NAMALWA (cell line): Measurements from ENCODE around the gene DALRD3.

Source experiments
- DNase-seq: peaks from one replicate; pipeline ENCODE4 v3.0.0-alpha.2; 2015; ENCODE audit warnings: low spot score

DALRD3 gene

DNA sequence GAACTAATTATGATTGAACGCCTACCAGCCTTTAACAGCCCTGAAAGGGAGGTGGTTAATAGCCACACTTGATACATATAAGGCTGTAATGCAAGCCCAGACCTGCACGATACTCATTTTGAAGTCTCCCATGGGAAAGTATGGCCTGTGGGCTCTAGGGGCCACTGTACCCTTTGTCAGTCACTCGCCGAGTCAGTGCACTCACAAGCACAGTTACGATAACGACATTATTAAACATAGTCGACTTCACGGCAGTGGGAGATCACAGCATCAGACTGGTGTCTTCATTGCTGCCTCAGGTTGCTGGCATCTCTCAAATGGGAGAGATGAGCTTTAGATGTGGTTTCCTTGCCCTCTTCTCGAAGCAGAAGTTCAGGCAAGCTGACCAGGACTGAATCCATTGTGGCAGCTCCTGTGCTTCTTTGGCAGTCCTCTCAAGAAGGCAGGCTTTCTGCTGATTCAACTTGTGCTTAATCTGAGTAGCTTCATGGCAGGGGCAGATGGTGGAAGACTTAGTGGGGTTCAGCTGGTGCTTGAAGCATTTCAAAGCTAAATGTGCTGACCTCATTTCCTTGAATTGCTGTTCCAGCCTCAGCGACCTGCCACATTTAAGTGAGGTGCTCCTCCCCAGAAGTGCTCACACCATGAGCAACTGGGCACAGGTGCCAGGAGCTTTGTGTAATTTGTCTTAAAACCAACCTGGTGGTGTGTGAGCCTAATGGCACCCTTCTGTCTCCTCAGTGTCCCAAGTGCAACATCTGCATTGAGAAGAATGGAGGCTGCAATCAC is 44.1 kb downstream of the DALRD3 start:
- no peak for DNase-seq

DNA sequence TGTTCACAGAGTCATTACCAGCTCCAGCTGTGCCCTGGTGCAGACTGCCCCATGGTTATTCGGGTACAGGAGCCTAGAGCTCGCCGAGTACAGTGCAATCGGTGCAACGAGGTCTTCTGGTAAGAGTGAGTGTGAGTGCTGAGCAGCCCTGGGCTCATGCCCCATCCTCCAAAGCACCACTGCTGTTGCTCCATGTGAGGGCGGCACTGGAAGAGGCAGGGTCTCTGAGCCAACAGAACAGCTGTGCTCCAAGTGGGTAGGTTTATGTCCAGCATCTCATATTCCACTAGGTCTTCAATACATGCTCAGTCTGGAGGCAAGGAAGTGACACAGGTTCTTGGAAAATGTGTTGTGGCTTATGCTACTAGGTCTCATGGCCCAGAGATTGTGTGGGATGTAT is 47.8 kb downstream of the DALRD3 start:
- no peak for DNase-seq

DNA sequence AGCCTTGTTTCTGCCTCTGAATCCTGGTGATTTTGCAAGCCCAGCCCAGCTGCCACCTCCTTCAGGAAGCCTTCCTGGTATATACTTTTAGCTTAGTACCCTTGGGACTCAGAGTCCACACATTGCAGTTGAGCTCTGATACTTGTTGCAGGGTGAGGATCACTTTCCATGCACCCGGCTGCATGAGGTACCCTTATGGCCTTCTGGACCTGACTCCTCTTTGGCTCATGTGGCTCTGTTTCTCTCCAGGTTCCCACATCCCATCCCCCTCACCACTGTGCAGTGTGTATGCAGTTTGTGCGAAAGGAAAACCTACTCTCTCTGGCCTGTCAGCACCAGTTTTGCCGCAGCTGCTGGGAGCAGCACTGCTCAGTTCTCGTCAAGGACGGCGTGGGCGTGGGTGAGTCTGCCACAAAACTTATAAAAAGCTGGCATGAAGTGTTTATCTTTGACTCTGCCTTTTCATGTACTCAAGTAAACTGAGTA is 51.5 kb downstream of the DALRD3 start:
- DNase-seq, result no peak

DNA sequence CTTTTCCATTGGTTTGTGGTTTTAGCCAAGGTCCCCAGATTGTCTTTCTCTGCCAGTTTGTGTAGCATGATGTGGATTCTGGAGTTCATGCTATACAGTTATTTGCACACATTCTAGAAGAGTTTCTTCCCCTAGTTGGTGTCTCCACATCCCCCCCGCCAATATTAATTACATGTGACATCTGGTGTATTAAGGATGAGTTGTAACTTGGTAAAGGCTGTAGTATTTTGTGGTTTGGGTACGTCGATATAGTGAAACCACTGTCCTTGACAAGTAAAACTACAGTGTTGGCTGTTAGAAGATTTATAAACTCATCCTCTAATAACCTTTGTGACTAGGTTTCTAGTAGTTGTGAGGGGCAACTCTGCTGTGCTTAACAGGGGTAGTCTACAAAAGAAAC is 52.0 kb downstream of the DALRD3 start:
- no peak for DNase-seq
